SK-N-SH (cell line): Measurements from ENCODE around the gene QSOX2. TPM values are rescaled to one million over a fixed set of nuclear protein-coding genes. Genes with fewer than 3 reads are reported as not detected.

ENCODE experiments used
- CTCF ChIA-PET: fragments of 300-600, 350-600 bp; formaldehyde crosslinking; extraction: SDS; loops from one replicate; lab custom pipeline; 2021; lab: Yijun Ruan, JAX
- POLR2A ChIA-PET: fragments of 350-600 bp; sonication (Branson Sonifier 250); formaldehyde crosslinking; extraction: SDS; loops from one replicate; lab custom pipeline; 2020; ENCODE audit warnings: antibody characterized with exemption, inconsistent platforms; lab: Yijun Ruan, JAX
- DNase-seq: peaks from one replicate; pipeline ENCODE4 v3.0.0; 2012
- H2AFZ ChIP-seq: fragments of 200-600 bp; sonication (generic); 2 replicates; pipeline ENCODE4 v1.8.1; 2016; ENCODE audit warnings: antibody characterized with exemption, mild to moderate bottlenecking, low read depth
- H3F3A ChIP-seq: fragments of 200-600 bp; sonication (generic); replicated peaks from 2 replicates; pipeline ENCODE3; 2016; ENCODE audit warnings: antibody characterized with exemption, mild to moderate bottlenecking; ENCODE audit not compliant: insufficient read depth
- H3K27ac ChIP-seq, 2 experiments: fragments of 200-500 bp in 1 of 2; fragments of 200-600 bp in 1 of 2; sonication (Bioruptor generic) in 1 of 2; sonication (generic), shearing (Covaris generic) in 1 of 2; 2 replicates each; pipeline versions ENCODE4 v1.5.1 to v1.6.1; 2014 to 2016; ENCODE audit warnings: low read depth in 2 of 2, inconsistent platforms in 1 of 2, low read length in 1 of 2, mild to moderate bottlenecking in 1 of 2, mixed read lengths in 1 of 2
- H3K27me3 ChIP-seq: fragments of 200-600 bp; sonication (generic), shearing (Covaris generic); 2 replicates; pipeline ENCODE4 v1.6.1; 2016; ENCODE audit warnings: mixed run types; ENCODE audit not compliant: insufficient read depth
- H3K36me3 ChIP-seq, 2 experiments: fragments of 200-500 bp in 1 of 2; fragments of 200-600 bp in 1 of 2; sonication (Bioruptor generic) in 1 of 2; sonication (generic) in 1 of 2; replicated peaks in 1 of 2; 2 replicates each; pipeline versions ENCODE3 to v1.5.1; 2014 to 2016; ENCODE audit warnings: low read length in 1 of 2, mild to moderate bottlenecking in 1 of 2; ENCODE audit not compliant: insufficient read depth in 2 of 2, control insufficient read depth in 1 of 2
- H3K4me1 ChIP-seq, 2 experiments: fragments of 200-500 bp in 1 of 2; fragments of 200-600 bp in 1 of 2; sonication (Bioruptor generic) in 1 of 2; sonication (generic), shearing (Covaris generic) in 1 of 2; 2 replicates each; pipeline versions ENCODE4 v1.5.1 to v1.6.1; 2014 to 2016; ENCODE audit warnings: low read depth in 1 of 2, low read length in 1 of 2, mixed run types in 1 of 2; ENCODE audit not compliant: insufficient read depth in 2 of 2, control insufficient read depth in 1 of 2
- H3K4me2 ChIP-seq: fragments of 200-600 bp; sonication (generic), shearing (Covaris generic); 2 replicates; pipeline ENCODE4 v1.6.1; 2017; ENCODE audit warnings: mixed run types
- H3K4me3 ChIP-seq, 2 experiments: fragments of 200-500 bp in 1 of 2; fragments of 200-600 bp in 1 of 2; sonication (Bioruptor generic) in 1 of 2; sonication (generic), shearing (Covaris generic) in 1 of 2; 2 replicates each; pipeline versions ENCODE4 v1.5.1 to v1.8.1; 2014 to 2016; ENCODE audit warnings: low read depth in 2 of 2, inconsistent platforms in 1 of 2, low read length in 1 of 2, mild to moderate bottlenecking in 1 of 2, mixed read lengths in 1 of 2, moderate library complexity in 1 of 2
- H3K79me2 ChIP-seq: fragments of 200-600 bp; sonication (generic); 2 replicates; pipeline ENCODE4 v1.8.1; 2017; ENCODE audit warnings: mild to moderate bottlenecking; ENCODE audit not compliant: insufficient read depth
- H3K9ac ChIP-seq: fragments of 200-600 bp; sonication (generic); 2 replicates; pipeline ENCODE4 v1.6.1; 2017; ENCODE audit warnings: mixed run types
- H3K9me2 ChIP-seq: fragments of 200-600 bp; sonication (generic); 2 replicates; pipeline ENCODE4 v1.6.1; 2017; ENCODE audit warnings: mixed run types
- H3K9me3 ChIP-seq: fragments of 200-600 bp; sonication (generic); 2 replicates; pipeline ENCODE4 v1.6.1; 2017; ENCODE audit warnings: mixed run types, mild to moderate bottlenecking, moderate library complexity
- H4K20me1 ChIP-seq: fragments of 200-600 bp; sonication (generic); 2 replicates; pipeline ENCODE4 v1.6.1; 2017; ENCODE audit warnings: mild to moderate bottlenecking, mixed run types; ENCODE audit not compliant: insufficient read depth
- CHD2 ChIP-seq: fragments of 150-350 bp; IDR thresholded peaks from 2 replicates; pipeline ENCODE4 v1.6.1; 2018; ENCODE audit warnings: low read length; ENCODE audit not compliant: partially characterized antibody
- EP300 ChIP-seq, 2 experiments: IDR thresholded peaks; 2 replicates each; pipeline versions ENCODE4 v1.4.0 to v1.6.1; 2012; ENCODE audit warnings: borderline replicate concordance in 1 of 2, low read depth in 1 of 2, low read length in 1 of 2
- EZH2phosphoT487 ChIP-seq: fragments of 200-600 bp; sonication (generic); IDR thresholded peaks from 2 replicates; pipeline ENCODE4 v1.6.1; 2017; ENCODE audit warnings: low read depth, mixed run types, mild to moderate bottlenecking, antibody characterized with exemption, moderate library complexity, borderline replicate concordance
- FOSL2 ChIP-seq: IDR thresholded peaks from 2 replicates; pipeline ENCODE4 v1.4.0; 2012; ENCODE audit warnings: low read depth, mild to moderate bottlenecking, moderate library complexity, borderline replicate concordance
- FOXM1 ChIP-seq: IDR thresholded peaks from 2 replicates; pipeline ENCODE4 v1.4.0; 2012; ENCODE audit warnings: low read depth, mild to moderate bottlenecking
- GATA2 ChIP-seq: sonication (generic); formaldehyde crosslinking; IDR thresholded peaks from 2 replicates; pipeline ENCODE4 v1.5.0; 2020; ENCODE audit warnings: mild to moderate bottlenecking, missing genetic modification reagents
- JUND ChIP-seq: IDR thresholded peaks from 2 replicates; pipeline ENCODE4 v1.4.0; 2012
- MXI1 ChIP-seq: IDR thresholded peaks from 2 replicates; pipeline ENCODE4 v1.6.1; 2012; ENCODE audit warnings: mild to moderate bottlenecking, low read depth, low read length, improper control_type of control experiment
- PBX3 ChIP-seq: IDR thresholded peaks from 2 replicates; pipeline ENCODE4; 2012
- RCOR1 ChIP-seq: fragments of 150-350 bp; IDR thresholded peaks from 2 replicates; pipeline ENCODE4 v1.6.1; 2017; ENCODE audit warnings: antibody characterized with exemption, low read length
- RFX5 ChIP-seq: IDR thresholded peaks from 2 replicates; pipeline ENCODE4 v1.6.1; 2012; ENCODE audit warnings: mild to moderate bottlenecking, improper control_type of control experiment, low read length
- SIN3A ChIP-seq: IDR thresholded peaks from 2 replicates; pipeline ENCODE4 v1.6.1; 2012; ENCODE audit warnings: low read depth, mild to moderate bottlenecking, low read length, moderate library complexity, borderline replicate concordance
- TAF1 ChIP-seq: IDR thresholded peaks from 2 replicates; pipeline ENCODE4 v1.6.1; 2012; ENCODE audit warnings: low read depth, mild to moderate bottlenecking, low read length, moderate library complexity, borderline replicate concordance
- TCF12 ChIP-seq: IDR thresholded peaks from 2 replicates; pipeline ENCODE4 v1.4.0; 2012
- USF2 ChIP-seq: fragments of 150-350 bp; IDR thresholded peaks from 2 replicates; pipeline ENCODE4 v1.6.1; 2017; ENCODE audit warnings: antibody characterized with exemption, low read length, low read depth, borderline replicate concordance
- YY1 ChIP-seq: IDR thresholded peaks from 2 replicates; pipeline ENCODE4 v1.4.0; 2012; ENCODE audit warnings: low read depth, mild to moderate bottlenecking
- WGBS: methylation state at CpG from one replicate; pipeline ENCODE4 v1.1.6; 2017; ENCODE audit warnings: low lambda C conversion rate; 5-methylcytosine and 5-hydroxymethylcytosine counted together
- polyA plus RNA-seq, 3 experiments: library from polyadenylated mRNA; depleted of rRNA; stranded (reverse); fragments of >200 nt; gene quantifications; 2 replicates each; pipeline ENCODE4 v1.2.3, GENCODE V29; 2012
- TF ChIP-seq, protein P1 (sequence below): fragments of 200-600 bp; sonication (generic); IDR thresholded peaks from 2 replicates; pipeline ENCODE4 v1.6.1; 2017; ENCODE audit warnings: antibody characterized with exemption, mild to moderate bottlenecking, moderate library complexity
- TF ChIP-seq, protein P2 (sequence below): IDR thresholded peaks from 2 replicates; pipeline ENCODE4 v1.4.0; 2012; ENCODE audit warnings: low read depth, borderline replicate concordance
- TF ChIP-seq, protein P3 (sequence below): fragments of 150-350 bp; IDR thresholded peaks from 2 replicates; pipeline ENCODE4 v1.6.1; 2016; ENCODE audit warnings: mild to moderate bottlenecking, low read depth, low read length

QSOX2 gene
- polyA plus RNA-seq, 1 of the 3 experiments (the other 2 are of a cell fraction) = 26.6 TPM

- TF ChIP-seq, protein P1, sequence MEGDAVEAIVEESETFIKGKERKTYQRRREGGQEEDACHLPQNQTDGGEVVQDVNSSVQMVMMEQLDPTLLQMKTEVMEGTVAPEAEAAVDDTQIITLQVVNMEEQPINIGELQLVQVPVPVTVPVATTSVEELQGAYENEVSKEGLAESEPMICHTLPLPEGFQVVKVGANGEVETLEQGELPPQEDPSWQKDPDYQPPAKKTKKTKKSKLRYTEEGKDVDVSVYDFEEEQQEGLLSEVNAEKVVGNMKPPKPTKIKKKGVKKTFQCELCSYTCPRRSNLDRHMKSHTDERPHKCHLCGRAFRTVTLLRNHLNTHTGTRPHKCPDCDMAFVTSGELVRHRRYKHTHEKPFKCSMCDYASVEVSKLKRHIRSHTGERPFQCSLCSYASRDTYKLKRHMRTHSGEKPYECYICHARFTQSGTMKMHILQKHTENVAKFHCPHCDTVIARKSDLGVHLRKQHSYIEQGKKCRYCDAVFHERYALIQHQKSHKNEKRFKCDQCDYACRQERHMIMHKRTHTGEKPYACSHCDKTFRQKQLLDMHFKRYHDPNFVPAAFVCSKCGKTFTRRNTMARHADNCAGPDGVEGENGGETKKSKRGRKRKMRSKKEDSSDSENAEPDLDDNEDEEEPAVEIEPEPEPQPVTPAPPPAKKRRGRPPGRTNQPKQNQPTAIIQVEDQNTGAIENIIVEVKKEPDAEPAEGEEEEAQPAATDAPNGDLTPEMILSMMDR = no peak
Measured at GRCh38 chr9:136230365-136230764, 15.2 kb downstream of the QSOX2 start (continued).

DNA sequence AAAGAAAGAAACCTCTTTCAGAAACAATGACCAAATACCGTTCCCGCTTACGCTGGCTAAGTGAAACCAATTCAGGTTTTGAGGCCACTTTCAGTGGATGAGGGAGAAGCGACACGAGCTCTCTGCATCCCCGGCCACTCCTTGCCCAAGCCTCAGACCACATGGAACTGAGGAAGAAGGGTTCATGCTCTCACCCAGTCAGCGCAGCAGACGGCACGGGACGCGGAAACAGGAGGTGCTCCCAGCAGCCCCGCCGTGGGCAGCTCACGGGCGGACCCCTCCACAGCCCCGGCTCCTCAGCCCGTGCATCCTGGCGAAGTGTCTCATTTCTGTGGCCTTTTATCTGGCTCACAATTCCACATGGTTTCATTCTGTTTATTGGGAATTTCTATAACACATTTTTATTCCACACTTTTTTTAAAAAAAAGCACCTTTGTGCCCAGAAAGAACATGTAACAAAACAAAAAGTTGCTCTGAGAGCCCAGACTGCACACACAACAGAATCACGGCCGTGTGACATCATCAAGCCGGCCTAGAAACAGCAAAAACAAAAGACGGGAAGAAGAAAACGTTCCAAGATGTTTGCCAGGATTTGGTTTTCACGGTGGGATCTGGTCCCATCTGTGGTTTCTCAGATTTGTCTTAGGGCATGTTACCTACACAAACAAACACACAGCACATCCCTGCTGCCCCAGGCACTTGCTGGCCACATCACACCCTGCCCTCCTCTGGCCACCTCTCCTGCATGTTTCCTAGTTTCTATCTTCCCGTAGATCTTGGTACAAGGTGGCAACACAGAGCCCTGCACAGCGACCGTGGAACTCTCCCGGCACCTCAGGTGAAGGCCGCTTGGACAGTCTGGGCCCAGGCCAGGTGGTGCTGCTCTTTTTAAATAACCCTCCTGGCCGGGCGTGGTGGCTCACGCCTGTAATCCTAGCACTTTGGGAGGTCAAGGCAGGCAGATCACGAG lies 16.2 kb downstream of the QSOX2 start:
- POLR2A ChIA-PET = no interaction called here
- TF ChIP-seq EZH2phosphoT487 (no peak), FOSL2 (no peak), JUND (no peak), RCOR1 (no peak), SIN3A (no peak), MXI1 (no peak), TCF12 (no peak), CHD2 (no peak), EP300 (IDR thresholded peaks at IDR 0.05; ENCODE audit: borderline replicate concordance in 1 of 2, low read depth in 1 of 2, low read length in 1 of 2) (no peak), TAF1 (no peak), FOXM1 (no peak), PBX3 (no peak), YY1 (no peak), GATA2 (CRISPR knock-in tag) (no peak), USF2 (no peak), RFX5 (no peak)
- TF ChIP-seq, protein P2, sequence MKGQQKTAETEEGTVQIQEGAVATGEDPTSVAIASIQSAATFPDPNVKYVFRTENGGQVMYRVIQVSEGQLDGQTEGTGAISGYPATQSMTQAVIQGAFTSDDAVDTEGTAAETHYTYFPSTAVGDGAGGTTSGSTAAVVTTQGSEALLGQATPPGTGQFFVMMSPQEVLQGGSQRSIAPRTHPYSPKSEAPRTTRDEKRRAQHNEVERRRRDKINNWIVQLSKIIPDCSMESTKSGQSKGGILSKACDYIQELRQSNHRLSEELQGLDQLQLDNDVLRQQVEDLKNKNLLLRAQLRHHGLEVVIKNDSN = no peak
- TF ChIP-seq, protein P3, sequence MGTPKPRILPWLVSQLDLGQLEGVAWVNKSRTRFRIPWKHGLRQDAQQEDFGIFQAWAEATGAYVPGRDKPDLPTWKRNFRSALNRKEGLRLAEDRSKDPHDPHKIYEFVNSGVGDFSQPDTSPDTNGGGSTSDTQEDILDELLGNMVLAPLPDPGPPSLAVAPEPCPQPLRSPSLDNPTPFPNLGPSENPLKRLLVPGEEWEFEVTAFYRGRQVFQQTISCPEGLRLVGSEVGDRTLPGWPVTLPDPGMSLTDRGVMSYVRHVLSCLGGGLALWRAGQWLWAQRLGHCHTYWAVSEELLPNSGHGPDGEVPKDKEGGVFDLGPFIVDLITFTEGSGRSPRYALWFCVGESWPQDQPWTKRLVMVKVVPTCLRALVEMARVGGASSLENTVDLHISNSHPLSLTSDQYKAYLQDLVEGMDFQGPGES = no peak
- H4K20me1 ChIP-seq = peaks cover 45% of the 10 kb centered on the region
- H3F3A ChIP-seq = peaks cover 4% of the 10 kb centered on the region
- H3K9me3 ChIP-seq = no peaks in the 10 kb centered on the region
- no peaks in the 10 kb centered on the region for H3K9me2 ChIP-seq
- H3K9ac ChIP-seq = no peak overlapping the region
- CTCF ChIA-PET = interaction anchor here (1.6 to 5.3 kb wide), 3 partner anchors 13 to 59 kb away, joined by 5 to 50 read pairs (median 32); no protein-coding TSS in a partner anchor
- peaks cover 11% of the 10 kb centered on the region; the same call in 1 of the 2 replicates for H3K79me2 ChIP-seq
- no peak overlapping the region for H2AFZ ChIP-seq
- no peak overlapping the region for H3K27ac ChIP-seq
- 95% methylated on average over 33 of the region's 33 CpGs for whole genome bisulfite sequencing
- H3K27me3 ChIP-seq = no peaks in the 10 kb centered on the region
- DNase-seq = no peak
- peaks cover 0 to 11% of the 10 kb centered on the region in 2 experiments; a peak in 1 of 4 replicates for H3K4me1 ChIP-seq
- H3K36me3 ChIP-seq = peaks cover 0 to 18% of the 10 kb centered on the region in 2 experiments
- H3K4me2 ChIP-seq = no peak overlapping the region
- no peak overlapping the region for H3K4me3 ChIP-seq
